ENCODE data around the gene PCDH9. TPM values are rescaled to one million over a fixed set of nuclear protein-coding genes. Genes with fewer than 3 reads are reported as not detected.

Gene PCDH9, protein sequence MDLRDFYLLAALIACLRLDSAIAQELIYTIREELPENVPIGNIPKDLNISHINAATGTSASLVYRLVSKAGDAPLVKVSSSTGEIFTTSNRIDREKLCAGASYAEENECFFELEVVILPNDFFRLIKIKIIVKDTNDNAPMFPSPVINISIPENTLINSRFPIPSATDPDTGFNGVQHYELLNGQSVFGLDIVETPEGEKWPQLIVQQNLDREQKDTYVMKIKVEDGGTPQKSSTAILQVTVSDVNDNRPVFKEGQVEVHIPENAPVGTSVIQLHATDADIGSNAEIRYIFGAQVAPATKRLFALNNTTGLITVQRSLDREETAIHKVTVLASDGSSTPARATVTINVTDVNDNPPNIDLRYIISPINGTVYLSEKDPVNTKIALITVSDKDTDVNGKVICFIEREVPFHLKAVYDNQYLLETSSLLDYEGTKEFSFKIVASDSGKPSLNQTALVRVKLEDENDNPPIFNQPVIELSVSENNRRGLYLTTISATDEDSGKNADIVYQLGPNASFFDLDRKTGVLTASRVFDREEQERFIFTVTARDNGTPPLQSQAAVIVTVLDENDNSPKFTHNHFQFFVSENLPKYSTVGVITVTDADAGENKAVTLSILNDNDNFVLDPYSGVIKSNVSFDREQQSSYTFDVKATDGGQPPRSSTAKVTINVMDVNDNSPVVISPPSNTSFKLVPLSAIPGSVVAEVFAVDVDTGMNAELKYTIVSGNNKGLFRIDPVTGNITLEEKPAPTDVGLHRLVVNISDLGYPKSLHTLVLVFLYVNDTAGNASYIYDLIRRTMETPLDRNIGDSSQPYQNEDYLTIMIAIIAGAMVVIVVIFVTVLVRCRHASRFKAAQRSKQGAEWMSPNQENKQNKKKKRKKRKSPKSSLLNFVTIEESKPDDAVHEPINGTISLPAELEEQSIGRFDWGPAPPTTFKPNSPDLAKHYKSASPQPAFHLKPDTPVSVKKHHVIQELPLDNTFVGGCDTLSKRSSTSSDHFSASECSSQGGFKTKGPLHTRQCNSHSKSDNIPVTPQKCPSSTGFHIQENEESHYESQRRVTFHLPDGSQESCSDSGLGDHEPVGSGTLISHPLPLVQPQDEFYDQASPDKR (N-terminal part only)
- total RNA-seq (2014; rRNA removed; shearing (Covaris generic)) = 1.1 and 2.2 TPM in 2 replicates

DNA sequence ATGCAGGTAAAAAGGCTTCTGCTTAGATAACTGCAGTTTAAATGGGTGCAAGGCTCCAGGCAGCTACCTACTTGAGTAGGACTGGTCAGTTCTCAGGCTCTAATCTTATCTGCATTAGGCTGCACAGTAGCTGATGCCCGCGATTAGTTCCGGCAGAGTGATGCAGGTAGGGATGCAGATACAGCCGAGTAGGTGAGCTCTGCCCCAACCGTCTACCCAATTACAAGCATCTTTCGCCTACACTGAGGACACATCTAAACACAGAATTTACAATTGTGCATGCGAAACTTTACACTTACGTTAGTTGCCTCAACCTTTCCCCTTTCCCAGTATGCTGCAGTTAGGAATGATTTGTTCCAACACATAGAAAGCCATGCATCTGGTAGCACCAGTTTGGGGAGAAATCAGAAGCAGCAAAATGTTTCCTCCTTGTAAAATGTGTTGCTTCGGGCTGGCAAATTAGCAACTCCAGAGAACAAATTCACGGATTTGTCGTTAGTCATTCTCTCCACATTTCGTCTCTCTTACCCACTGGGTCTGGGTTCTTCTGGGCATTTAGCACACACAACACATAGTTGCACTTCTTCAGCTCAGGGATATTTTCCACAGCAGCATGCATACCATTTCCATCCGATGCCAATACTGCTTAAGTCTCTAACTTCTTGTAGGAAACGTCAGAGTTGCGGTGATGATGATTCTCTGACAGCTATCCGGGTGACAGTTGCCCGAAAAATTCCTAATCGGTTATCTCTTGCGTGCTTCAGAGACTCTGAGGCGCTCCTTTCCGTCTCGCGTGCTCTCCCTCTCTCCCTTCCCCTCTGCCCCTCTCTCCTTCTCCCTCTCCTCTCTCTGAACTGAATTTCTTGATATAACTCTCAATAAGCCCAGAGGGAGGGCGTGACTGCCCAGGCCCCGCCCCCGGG is at the start of gene PCDH9:
Gene PCDH9, minus strand, starts transcription at position 856 of the 923 bp plus-strand sequence. CDS start 1,896 bp downstream, outside the sequence.
- Histone ChIP-seq H3K27me3 (replicated peaks) (no peaks in the 10 kb centered on the region), H3K4me3 (peak within 1 kb of the TSS; percentile 61), H3K36me3 (no peaks in the 10 kb centered on the region), H3K9me3 (replicated peaks) (no peaks in the 10 kb centered on the region), H3K27ac (no peak within 1 kb of the TSS), H3K4me1 (replicated peaks) (no peaks in the 10 kb centered on the region)
- DNase-seq (ENCODE audit: low read depth in 1 of 2, low spot score in 2 of 2) = no peak

GRCh38 chr13:67278235-67278634 is 48.1 kb upstream of the PCDH9 start:
- Histone ChIP-seq H3K4me1 (replicated peaks) (no peaks in the 10 kb centered on the region), H3K4me3 (no peak overlapping the region), H3K27me3 (replicated peaks) (no peaks in the 10 kb centered on the region), H3K9me3 (replicated peaks) (no peaks in the 10 kb centered on the region), H3K27ac (no peak overlapping the region), H3K36me3 (no peaks in the 10 kb centered on the region)
- DNase-seq (ENCODE audit: low read depth in 1 of 2, low spot score in 2 of 2) = no peak

- Histone ChIP-seq H3K9me3 (replicated peaks) (no peaks in the 10 kb centered on the region), H3K4me3 (no peak overlapping the region), H3K4me1 (replicated peaks) (no peaks in the 10 kb centered on the region), H3K27ac (no peak overlapping the region), H3K27me3 (replicated peaks) (no peaks in the 10 kb centered on the region), H3K36me3 (no peaks in the 10 kb centered on the region)
- no peak for DNase-seq (ENCODE audit: low read depth in 1 of 2, low spot score in 2 of 2)
Measured at GRCh38 chr13:67277581-67277980, 47.4 kb upstream of the PCDH9 start.

GRCh38 chr13:67275351-67275960 is 45.3 kb upstream of the PCDH9 start:
- Histone ChIP-seq H3K4me1 (replicated peaks) (no peaks in the 10 kb centered on the region), H3K9me3 (replicated peaks) (no peaks in the 10 kb centered on the region), H3K4me3 (no peak overlapping the region), H3K36me3 (no peaks in the 10 kb centered on the region), H3K27me3 (replicated peaks) (no peaks in the 10 kb centered on the region), H3K27ac (no peak overlapping the region)
- no peak for DNase-seq (ENCODE audit: low read depth in 1 of 2, low spot score in 2 of 2)

- no peak overlapping the region for H3K27ac ChIP-seq
- H3K27me3 ChIP-seq (replicated peaks) = no peaks in the 10 kb centered on the region
- H3K9me3 ChIP-seq (replicated peaks) = no peaks in the 10 kb centered on the region
- no peak overlapping the region for H3K4me3 ChIP-seq
- H3K4me1 ChIP-seq (replicated peaks) = no peaks in the 10 kb centered on the region
- no peaks in the 10 kb centered on the region for H3K36me3 ChIP-seq
- DNase-seq (ENCODE audit: low read depth in 1 of 2, low spot score in 2 of 2) = no peak
Measured at GRCh38 chr13:67273001-67273400, 42.9 kb upstream of the PCDH9 start.

DNA sequence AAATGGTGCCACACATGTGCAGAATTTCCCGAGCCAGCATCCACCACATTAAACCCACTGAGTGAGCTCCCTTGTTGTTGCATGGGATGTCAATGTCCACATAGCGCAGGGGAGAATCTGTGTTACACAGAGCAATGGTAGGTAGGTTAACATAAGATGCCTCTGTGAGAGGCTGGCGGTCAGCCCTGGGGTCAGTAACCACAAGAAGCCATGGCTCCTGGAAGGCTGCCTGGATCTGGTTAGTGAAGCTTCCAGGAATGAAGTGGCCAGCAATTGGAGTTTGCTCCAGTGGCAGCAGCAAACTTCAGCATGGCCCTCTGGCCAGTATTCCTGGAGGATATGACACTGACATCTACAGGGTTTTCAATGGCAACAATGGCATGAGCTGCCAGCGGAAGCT is 37.0 kb upstream of the PCDH9 start:
- DNase-seq (ENCODE audit: low read depth in 1 of 2, low spot score in 2 of 2) = no peak
- Histone ChIP-seq H3K4me1 (replicated peaks) (no peaks in the 10 kb centered on the region), H3K36me3 (no peaks in the 10 kb centered on the region), H3K4me3 (no peak overlapping the region), H3K27ac (no peak overlapping the region), H3K27me3 (replicated peaks) (no peaks in the 10 kb centered on the region), H3K9me3 (replicated peaks) (no peaks in the 10 kb centered on the region)

DNA sequence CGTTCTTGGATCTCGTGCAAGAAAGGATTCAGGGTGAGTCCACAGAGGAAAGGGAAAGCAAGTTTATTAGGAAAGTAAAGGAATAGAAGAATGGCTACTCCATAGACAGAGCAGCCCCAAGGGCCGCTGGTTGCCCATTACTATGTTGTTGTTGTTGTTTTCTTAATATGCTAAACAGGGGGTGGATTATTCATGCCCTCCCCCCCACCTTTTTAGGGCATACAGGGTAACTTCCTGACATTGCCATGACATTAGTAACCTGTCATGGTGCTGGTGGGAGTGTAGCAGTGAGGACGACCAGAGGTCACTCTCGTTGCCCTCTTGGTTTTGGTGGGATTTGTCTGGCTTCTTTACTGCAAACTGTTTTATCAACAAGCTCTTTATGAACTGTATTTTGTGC is 29.1 kb upstream of the PCDH9 start:
- Histone ChIP-seq H3K4me1 (replicated peaks) (no peaks in the 10 kb centered on the region), H3K9me3 (replicated peaks) (no peaks in the 10 kb centered on the region)

GRCh38 chr13:67258482-67258881 is 28.3 kb upstream of the PCDH9 start:
- H3K27me3 ChIP-seq (replicated peaks) = no peaks in the 10 kb centered on the region
- no peaks in the 10 kb centered on the region for H3K4me1 ChIP-seq (replicated peaks)
- no peak for DNase-seq (ENCODE audit: low read depth in 1 of 2, low spot score in 2 of 2)
- no peaks in the 10 kb centered on the region for H3K9me3 ChIP-seq (replicated peaks)
- no peak overlapping the region for H3K4me3 ChIP-seq
- H3K36me3 ChIP-seq = no peaks in the 10 kb centered on the region
- no peak overlapping the region for H3K27ac ChIP-seq

More for the DNA sequence above, 29.1 kb upstream of the PCDH9 start:
- no peak for DNase-seq (ENCODE audit: low read depth in 1 of 2, low spot score in 2 of 2)
- H3K4me3 ChIP-seq = no peak overlapping the region
- no peaks in the 10 kb centered on the region for H3K36me3 ChIP-seq
- H3K27ac ChIP-seq = no peak overlapping the region
- H3K27me3 ChIP-seq (replicated peaks) = no peaks in the 10 kb centered on the region

DNA sequence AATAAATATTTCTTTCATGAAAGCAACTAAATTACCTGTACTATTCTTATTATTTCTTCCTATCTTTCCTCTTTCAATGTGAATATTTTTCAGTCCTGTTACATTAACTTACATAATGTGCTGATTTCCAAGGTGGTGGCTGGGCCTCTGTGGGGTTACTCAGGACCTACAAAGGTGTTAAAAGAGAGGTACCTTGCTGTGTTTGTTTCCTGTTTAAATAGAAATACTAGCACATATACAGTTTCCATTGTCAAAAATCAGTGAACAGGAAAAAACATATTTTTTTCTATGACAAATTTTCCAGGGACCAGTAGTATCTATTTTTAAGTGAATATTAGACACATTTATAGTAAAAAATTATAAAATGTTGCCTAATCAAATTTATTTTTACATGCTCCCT is 8.7 kb upstream of the PCDH9 start:
- no peak for DNase-seq (ENCODE audit: low read depth in 1 of 2, low spot score in 2 of 2)
- H3K4me1 ChIP-seq (replicated peaks) = no peaks in the 10 kb centered on the region
- no peaks in the 10 kb centered on the region for H3K36me3 ChIP-seq
- no peak overlapping the region for H3K4me3 ChIP-seq
- H3K27me3 ChIP-seq (replicated peaks) = no peaks in the 10 kb centered on the region; the same call in 1 of the 2 replicates
- H3K9me3 ChIP-seq (replicated peaks) = no peaks in the 10 kb centered on the region
- H3K27ac ChIP-seq = no peak overlapping the region

GRCh38 chr13:67238277-67238859 is 8.2 kb upstream of the PCDH9 start:
- Histone ChIP-seq H3K27me3 (replicated peaks) (no peaks in the 10 kb centered on the region; the same call in 1 of the 2 replicates), H3K27ac (no peak overlapping the region)
- peak in 1 of 2 experiments; percentile 6 for DNase-seq (ENCODE audit: low read depth in 1 of 2, low spot score in 2 of 2)

GRCh38 chr13:67235265-67235664 is 5.1 kb upstream of the PCDH9 start:
- Histone ChIP-seq H3K27ac (no peak overlapping the region), H3K4me3 (no peak overlapping the region), H3K36me3 (no peaks in the 10 kb centered on the region), H3K9me3 (replicated peaks) (no peaks in the 10 kb centered on the region), H3K4me1 (replicated peaks) (no peaks in the 10 kb centered on the region), H3K27me3 (replicated peaks) (no peaks in the 10 kb centered on the region; the same call in 1 of the 2 replicates)
- DNase-seq (ENCODE audit: low read depth in 1 of 2, low spot score in 2 of 2) = no peak

More at GRCh38 chr13:67238277-67238859, 8.2 kb upstream of the PCDH9 start:
- Histone ChIP-seq H3K4me1 (replicated peaks) (no peaks in the 10 kb centered on the region), H3K36me3 (no peaks in the 10 kb centered on the region), H3K9me3 (replicated peaks) (no peaks in the 10 kb centered on the region), H3K4me3 (no peak overlapping the region)

GRCh38 chr13:67232384-67232783 is 2.2 kb upstream of the PCDH9 start:
- H3K27me3 ChIP-seq (replicated peaks) = no peaks in the 10 kb centered on the region; the same call in 1 of the 2 replicates
- H3K9me3 ChIP-seq (replicated peaks) = no peaks in the 10 kb centered on the region
- H3K27ac ChIP-seq = no peak overlapping the region

More at GRCh38 chr13:67232384-67232783, 2.2 kb upstream of the PCDH9 start:
- H3K36me3 ChIP-seq = no peaks in the 10 kb centered on the region
- H3K4me3 ChIP-seq = no peak overlapping the region
- H3K4me1 ChIP-seq (replicated peaks) = no peaks in the 10 kb centered on the region
- no peak for DNase-seq (ENCODE audit: low read depth in 1 of 2, low spot score in 2 of 2)
